MM.1S (cell line): ENCODE results near the gene COPE.

Experiments used
- DNase-seq: peaks from one replicate; pipeline ENCODE4 v3.0.0-alpha.2; 2015
- H2AFZ ChIP-seq: fragments of 300-600 bp; sonication (generic); 2 replicates; pipeline ENCODE4 v1.6.0; 2016; ENCODE audit warnings: antibody characterized with exemption, low read length
- H3F3A ChIP-seq: fragments of 300-600 bp; sonication (generic); 2 replicates; pipeline ENCODE4 v1.6.1; 2016; ENCODE audit warnings: mild to moderate bottlenecking, antibody characterized with exemption, low read length, moderate library complexity, mixed read lengths; ENCODE audit not compliant: insufficient read depth
- H3K27ac ChIP-seq: fragments of 300-600 bp; sonication (generic); 2 replicates; pipeline ENCODE4 v1.5.1; 2016; ENCODE audit warnings: mild to moderate bottlenecking, low read length
- H3K27me3 ChIP-seq: fragments of 300-600 bp; sonication (generic); replicated peaks from 2 replicates; pipeline ENCODE4 v1.6.0; 2016; ENCODE audit warnings: low read length; ENCODE audit not compliant: insufficient read depth
- H3K36me3 ChIP-seq: fragments of 300-600 bp; sonication (generic); replicated peaks from 2 replicates; pipeline ENCODE4 v1.6.1; 2016; ENCODE audit warnings: mild to moderate bottlenecking, low read length, mixed read lengths; ENCODE audit not compliant: insufficient read depth
- H3K4me1 ChIP-seq: fragments of 300-600 bp; sonication (generic); 2 replicates; pipeline ENCODE4 v1.6.1; 2016; ENCODE audit warnings: low read length, mixed read lengths
- H3K4me2 ChIP-seq: fragments of 300-600 bp; sonication (generic); 2 replicates; pipeline ENCODE4 v1.6.0; 2016; ENCODE audit warnings: low read depth, low read length
- H3K4me3 ChIP-seq: fragments of 300-600 bp; sonication (generic); 2 replicates; pipeline ENCODE4 v1.5.1; 2016; ENCODE audit warnings: low read length, mixed read lengths
- H3K79me2 ChIP-seq: fragments of 300-600 bp; sonication (generic); 2 replicates; pipeline ENCODE4 v1.6.1; 2016; ENCODE audit warnings: mixed run types, low read length, mixed read lengths
- H3K9ac ChIP-seq: fragments of 300-600 bp; sonication (generic); 2 replicates; pipeline ENCODE4 v1.6.1; 2016; ENCODE audit warnings: low read length, mixed read lengths
- H3K9me2 ChIP-seq: fragments of 300-600 bp; sonication (generic); replicated peaks from 2 replicates; pipeline ENCODE4 v1.6.1; 2016; ENCODE audit warnings: mild to moderate bottlenecking, low read length, mixed read lengths; ENCODE audit not compliant: insufficient read depth
- H3K9me3 ChIP-seq: fragments of 300-600 bp; sonication (generic); replicated peaks from 2 replicates; pipeline ENCODE4 v1.6.1; 2016; ENCODE audit warnings: mild to moderate bottlenecking, low read length, mixed read lengths; ENCODE audit not compliant: insufficient read depth
- H4K20me1 ChIP-seq: fragments of 300-600 bp; sonication (generic); 2 replicates; pipeline ENCODE4 v1.6.1; 2016; ENCODE audit warnings: mild to moderate bottlenecking, low read length, moderate library complexity, mixed read lengths; ENCODE audit not compliant: insufficient read depth
- EZH2 ChIP-seq: fragments of 300-600 bp; sonication (generic); optimal IDR thresholded peaks from 2 replicates; pipeline ENCODE3; 2017; ENCODE audit warnings: low read depth, mild to moderate bottlenecking, antibody characterized with exemption, low read length, mixed read lengths
- EZH2phosphoT487 ChIP-seq: fragments of 300-600 bp; sonication (generic); IDR thresholded peaks from 2 replicates; pipeline ENCODE4 v1.6.1; 2018; ENCODE audit warnings: antibody characterized with exemption, low read length
- TF ChIP-seq, protein P1 (sequence below): fragments of 300-600 bp; sonication (generic); IDR thresholded peaks from 2 replicates; pipeline ENCODE4 v1.5.1; 2016; ENCODE audit warnings: antibody characterized with exemption, low read length, mixed read lengths

The COPE gene

GRCh38 chr19:18931316-18932162, 12.4 kb upstream of the COPE start:
- Histone ChIP-seq H3K27me3 (no peaks in the 10 kb centered on the region), H3K4me2 (no peak overlapping the region), H3F3A (peaks cover 7% of the 10 kb centered on the region; the same call in 1 of the 2 replicates), H3K36me3 (no peaks in the 10 kb centered on the region), H3K9me2 (no peaks in the 10 kb centered on the region), H3K9me3 (no peaks in the 10 kb centered on the region), H3K27ac (no peak overlapping the region), H3K4me3 (no peak overlapping the region), H3K4me1 (no peaks in the 10 kb centered on the region), H3K9ac (no peak overlapping the region), H2AFZ (no peak overlapping the region), H4K20me1 (no peaks in the 10 kb centered on the region), H3K79me2 (peaks cover 8% of the 10 kb centered on the region; the same call in 1 of the 2 replicates)
- no peak for DNase-seq
- TF ChIP-seq EZH2phosphoT487 (no peak), EZH2 (no peak)
- TF ChIP-seq, protein P1, sequence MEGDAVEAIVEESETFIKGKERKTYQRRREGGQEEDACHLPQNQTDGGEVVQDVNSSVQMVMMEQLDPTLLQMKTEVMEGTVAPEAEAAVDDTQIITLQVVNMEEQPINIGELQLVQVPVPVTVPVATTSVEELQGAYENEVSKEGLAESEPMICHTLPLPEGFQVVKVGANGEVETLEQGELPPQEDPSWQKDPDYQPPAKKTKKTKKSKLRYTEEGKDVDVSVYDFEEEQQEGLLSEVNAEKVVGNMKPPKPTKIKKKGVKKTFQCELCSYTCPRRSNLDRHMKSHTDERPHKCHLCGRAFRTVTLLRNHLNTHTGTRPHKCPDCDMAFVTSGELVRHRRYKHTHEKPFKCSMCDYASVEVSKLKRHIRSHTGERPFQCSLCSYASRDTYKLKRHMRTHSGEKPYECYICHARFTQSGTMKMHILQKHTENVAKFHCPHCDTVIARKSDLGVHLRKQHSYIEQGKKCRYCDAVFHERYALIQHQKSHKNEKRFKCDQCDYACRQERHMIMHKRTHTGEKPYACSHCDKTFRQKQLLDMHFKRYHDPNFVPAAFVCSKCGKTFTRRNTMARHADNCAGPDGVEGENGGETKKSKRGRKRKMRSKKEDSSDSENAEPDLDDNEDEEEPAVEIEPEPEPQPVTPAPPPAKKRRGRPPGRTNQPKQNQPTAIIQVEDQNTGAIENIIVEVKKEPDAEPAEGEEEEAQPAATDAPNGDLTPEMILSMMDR = no peak

DNA sequence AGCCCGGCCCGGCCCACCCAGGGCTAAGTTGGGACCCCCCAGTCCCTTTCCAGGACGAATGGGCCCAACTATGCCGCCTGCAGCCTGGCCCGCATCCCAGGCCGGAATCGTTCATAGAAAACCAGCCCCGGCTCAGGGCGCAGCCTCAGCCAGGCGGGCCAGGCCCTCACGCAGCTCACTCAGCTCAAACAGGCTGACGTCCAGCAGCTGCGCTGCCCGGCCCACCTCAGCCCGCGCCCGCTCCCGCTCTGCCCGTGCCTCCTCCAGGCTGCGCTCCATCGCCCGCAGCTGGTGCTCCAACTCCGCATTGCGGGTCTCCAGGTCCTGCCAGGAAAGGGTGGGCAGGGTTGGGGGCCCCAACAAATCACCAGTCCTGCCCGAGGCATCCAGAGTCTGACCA, 10.1 kb upstream of the COPE start:
- H3K27me3 ChIP-seq = no peaks in the 10 kb centered on the region
- no peak for DNase-seq
- H3K79me2 ChIP-seq = peaks cover 13% of the 10 kb centered on the region
- H3K4me1 ChIP-seq = no peaks in the 10 kb centered on the region
- H3F3A ChIP-seq = peaks cover 7% of the 10 kb centered on the region; the same call in 1 of the 2 replicates
- H3K9ac ChIP-seq = no peak overlapping the region
- H3K36me3 ChIP-seq = 0 out of 2 replicates have a peak, but pooled peaks cover 5% of the 10 kb centered on the region
- H2AFZ ChIP-seq = no peak overlapping the region
- TF ChIP-seq, protein P1 = no peak
- H3K4me2 ChIP-seq = no peak overlapping the region
- H3K4me3 ChIP-seq = no peak overlapping the region
- H4K20me1 ChIP-seq = no peaks in the 10 kb centered on the region
- no peaks in the 10 kb centered on the region for H3K9me3 ChIP-seq
- H3K9me2 ChIP-seq = no peaks in the 10 kb centered on the region
- H3K27ac ChIP-seq = no peak overlapping the region

DNA sequence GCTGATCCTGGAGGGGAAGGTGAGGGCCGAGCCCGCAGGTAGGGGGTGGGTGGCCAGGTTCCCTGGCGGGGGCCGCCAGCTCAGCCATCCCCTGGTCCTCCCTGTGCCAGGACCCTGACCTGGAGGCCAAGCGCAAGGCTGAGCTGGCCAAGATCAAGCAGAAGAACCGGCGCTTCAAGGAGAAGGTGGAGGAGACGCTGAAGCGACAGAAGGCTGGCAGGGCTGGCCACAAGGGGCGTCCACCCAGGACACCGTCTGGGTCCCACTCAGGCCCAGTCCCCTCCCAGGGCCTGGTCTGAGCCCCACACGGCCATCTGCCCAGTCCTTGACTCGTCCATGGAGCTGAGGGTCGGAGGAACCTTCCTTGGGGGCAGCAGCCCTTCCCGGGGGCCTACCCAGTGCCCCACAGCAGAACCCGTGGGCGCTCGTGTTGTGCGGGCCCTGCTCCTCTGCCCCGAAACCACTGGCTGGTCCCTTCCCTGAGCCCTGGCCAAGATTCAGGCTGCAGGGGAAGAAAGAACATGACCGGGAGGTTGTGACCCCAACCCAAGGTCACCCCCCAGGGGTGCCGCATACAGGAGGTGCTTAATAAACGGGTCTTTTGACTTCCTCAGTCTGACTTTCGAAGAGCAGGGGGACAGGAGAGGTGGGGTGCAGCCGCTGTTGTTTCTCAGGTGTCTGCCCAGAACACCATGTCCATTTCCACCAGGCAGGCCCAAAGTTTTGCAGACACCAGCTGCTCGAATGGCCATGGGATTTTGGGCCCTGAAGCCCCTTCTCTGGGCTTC, 9.0 kb upstream of the COPE start:
- Histone ChIP-seq H3K4me2 (no peak overlapping the region), H4K20me1 (no peaks in the 10 kb centered on the region), H3K79me2 (peaks cover 15% of the 10 kb centered on the region), H3K4me1 (no peaks in the 10 kb centered on the region), H3K9me2 (no peaks in the 10 kb centered on the region), H3K27ac (no peak overlapping the region), H3K27me3 (no peaks in the 10 kb centered on the region), H2AFZ (no peak overlapping the region), H3K9ac (no peak overlapping the region), H3K9me3 (no peaks in the 10 kb centered on the region), H3K36me3 (peaks cover 9% of the 10 kb centered on the region; the same call in 1 of the 2 replicates), H3F3A (peaks cover 7% of the 10 kb centered on the region; the same call in 1 of the 2 replicates), H3K4me3 (no peak overlapping the region)
- DNase-seq = no peak
- TF ChIP-seq, protein P1 = no peak
- no peak for TF ChIP-seq EZH2phosphoT487
- no peak for TF ChIP-seq EZH2
